Lung (tissue), 12 donors: Measurements from ENCODE around the gene RGS7. TPM values are rescaled to one million over a fixed set of nuclear protein-coding genes. Genes with fewer than 3 reads are reported as not detected.

Source experiments
- ATAC-seq: fragments of 200-7000 bp; cut with Tn5 transposase; one replicate; pipeline ENCODE4 v1.9.1; 2020; ENCODE audit warnings: moderate number of reproducible peaks; ENCODE audit not compliant: insufficient read depth, low FRiP score
- DNase-seq, 3 donors: peaks; one replicate each; pipeline ENCODE4 v3.0.0-alpha.2; 2013 to 2017
- H3K27ac ChIP-seq, 2 donors: one replicate each; pipeline ENCODE4 v1.5.1; 2013; ENCODE audit warnings: mild to moderate bottlenecking in 2 of 2, moderate library complexity in 2 of 2, control low read depth in 1 of 2, inconsistent platforms in 1 of 2, low read depth in 1 of 2, low read length in 1 of 2
- H3K27me3 ChIP-seq, 3 donors: one replicate each; pipeline ENCODE4 v1.5.1; 2013; ENCODE audit warnings: low read length in 2 of 3; ENCODE audit not compliant: control insufficient read depth in 3 of 3, insufficient read depth in 3 of 3
- H3K36me3 ChIP-seq, 4 donors: one replicate each; pipeline ENCODE4 v1.5.1; 2013; ENCODE audit warnings: low read length in 4 of 4, mild to moderate bottlenecking in 1 of 4, moderate library complexity in 1 of 4; ENCODE audit not compliant: control insufficient read depth in 4 of 4, insufficient read depth in 4 of 4
- H3K4me1 ChIP-seq, 5 donors: one replicate each; pipeline ENCODE4 v1.5.1; 2013; ENCODE audit warnings: low read length in 5 of 5, mild to moderate bottlenecking in 2 of 5, moderate library complexity in 1 of 5; ENCODE audit not compliant: control insufficient read depth in 5 of 5, insufficient read depth in 5 of 5
- H3K4me3 ChIP-seq: one replicate; pipeline ENCODE4 v1.5.1; 2013; ENCODE audit warnings: mild to moderate bottlenecking, control low read depth, moderate library complexity
- H3K9ac ChIP-seq, 2 donors: one replicate each; pipeline ENCODE4 v1.5.1; 2013; ENCODE audit warnings: low read length in 2 of 2, control low read depth in 1 of 2; ENCODE audit not compliant: insufficient read depth in 1 of 2
- H3K9me3 ChIP-seq, 4 donors: one replicate each; pipeline ENCODE4 v1.5.1; 2013; ENCODE audit warnings: low read length in 3 of 4, mild to moderate bottlenecking in 1 of 4, moderate library complexity in 1 of 4; ENCODE audit not compliant: control insufficient read depth in 4 of 4, insufficient read depth in 3 of 4
- WGBS, 2 donors: extraction: QIAGEN DNeasy Blood & Tissue Kit; methylation state at CpG; one replicate each; pipeline ENCODE4 v1.1.7; 2013; 5-methylcytosine and 5-hydroxymethylcytosine counted together
- polyA plus RNA-seq, 2 donors: library from polyadenylated mRNA; stranded (reverse); fragments of 200-250 nt; gene quantifications; one replicate each; pipeline ENCODE4 v1.2.1, GENCODE V29; 2013
- total RNA-seq, 2 donors: library from RNA; depleted of rRNA in 1 of 2; stranded (reverse); fragments of >200 nt in 1 of 2; gene quantifications; one replicate each; pipeline ENCODE4 v1.2.1, GENCODE V29; 2014 to 2021
- TF ChIP-seq, protein P1 (sequence below): IDR thresholded peaks from 2 replicates; pipeline ENCODE4 v1.5.1; 2012; ENCODE audit warnings: mild to moderate bottlenecking; ENCODE audit errors: control extremely low read depth, extremely low read depth
- donor health status: control.
- donor health status: control.
- donor health status: Bipolar disorder and iron deficiency.
- donor health status: healthy.
- donor health status: DM: yes; HTN: yes; CAD: no.

The RGS7 gene
- total and polyA plus RNA-seq, 4 donors = 0.06 to 0.25 (median 0.08) TPM; not detected in 1

DNA sequence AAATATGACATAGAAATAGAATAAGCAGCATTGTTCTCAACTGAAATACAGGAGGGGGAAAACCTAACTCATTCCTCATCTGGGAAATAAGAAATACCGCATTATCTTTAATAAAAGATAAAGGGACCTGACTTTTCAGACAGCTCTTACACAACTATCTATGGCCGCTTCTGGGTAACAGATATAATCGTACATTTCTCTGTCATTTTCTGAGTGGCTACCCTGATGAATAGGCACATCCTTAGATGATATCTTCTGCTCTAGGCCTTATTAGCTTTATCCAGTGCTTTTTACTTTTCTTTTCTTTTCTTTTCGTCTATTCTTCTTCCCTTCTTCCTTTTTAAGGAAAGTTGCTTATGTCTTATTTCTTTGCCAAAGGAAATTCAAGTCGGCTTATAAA lies 388.1 kb downstream of the RGS7 start:
- no peak overlapping the region for H3K27ac ChIP-seq
- 72 to 86% methylated on average over 5 of the region's 5 CpGs for WGBS, 2 donors
- H3K9ac ChIP-seq = no peak overlapping the region
- DNase-seq = no peak
- no peaks in the 10 kb centered on the region for H3K9me3 ChIP-seq
- no peak for ATAC-seq
- H3K4me3 ChIP-seq = no peak overlapping the region
- no peaks in the 10 kb centered on the region for H3K36me3 ChIP-seq
- no peaks in the 10 kb centered on the region for H3K4me1 ChIP-seq
- peaks cover 0 to 4% (median 0%) of the 10 kb centered on the region in 3 donors for H3K27me3 ChIP-seq
- TF ChIP-seq, protein P1, sequence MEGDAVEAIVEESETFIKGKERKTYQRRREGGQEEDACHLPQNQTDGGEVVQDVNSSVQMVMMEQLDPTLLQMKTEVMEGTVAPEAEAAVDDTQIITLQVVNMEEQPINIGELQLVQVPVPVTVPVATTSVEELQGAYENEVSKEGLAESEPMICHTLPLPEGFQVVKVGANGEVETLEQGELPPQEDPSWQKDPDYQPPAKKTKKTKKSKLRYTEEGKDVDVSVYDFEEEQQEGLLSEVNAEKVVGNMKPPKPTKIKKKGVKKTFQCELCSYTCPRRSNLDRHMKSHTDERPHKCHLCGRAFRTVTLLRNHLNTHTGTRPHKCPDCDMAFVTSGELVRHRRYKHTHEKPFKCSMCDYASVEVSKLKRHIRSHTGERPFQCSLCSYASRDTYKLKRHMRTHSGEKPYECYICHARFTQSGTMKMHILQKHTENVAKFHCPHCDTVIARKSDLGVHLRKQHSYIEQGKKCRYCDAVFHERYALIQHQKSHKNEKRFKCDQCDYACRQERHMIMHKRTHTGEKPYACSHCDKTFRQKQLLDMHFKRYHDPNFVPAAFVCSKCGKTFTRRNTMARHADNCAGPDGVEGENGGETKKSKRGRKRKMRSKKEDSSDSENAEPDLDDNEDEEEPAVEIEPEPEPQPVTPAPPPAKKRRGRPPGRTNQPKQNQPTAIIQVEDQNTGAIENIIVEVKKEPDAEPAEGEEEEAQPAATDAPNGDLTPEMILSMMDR = no peak

DNA sequence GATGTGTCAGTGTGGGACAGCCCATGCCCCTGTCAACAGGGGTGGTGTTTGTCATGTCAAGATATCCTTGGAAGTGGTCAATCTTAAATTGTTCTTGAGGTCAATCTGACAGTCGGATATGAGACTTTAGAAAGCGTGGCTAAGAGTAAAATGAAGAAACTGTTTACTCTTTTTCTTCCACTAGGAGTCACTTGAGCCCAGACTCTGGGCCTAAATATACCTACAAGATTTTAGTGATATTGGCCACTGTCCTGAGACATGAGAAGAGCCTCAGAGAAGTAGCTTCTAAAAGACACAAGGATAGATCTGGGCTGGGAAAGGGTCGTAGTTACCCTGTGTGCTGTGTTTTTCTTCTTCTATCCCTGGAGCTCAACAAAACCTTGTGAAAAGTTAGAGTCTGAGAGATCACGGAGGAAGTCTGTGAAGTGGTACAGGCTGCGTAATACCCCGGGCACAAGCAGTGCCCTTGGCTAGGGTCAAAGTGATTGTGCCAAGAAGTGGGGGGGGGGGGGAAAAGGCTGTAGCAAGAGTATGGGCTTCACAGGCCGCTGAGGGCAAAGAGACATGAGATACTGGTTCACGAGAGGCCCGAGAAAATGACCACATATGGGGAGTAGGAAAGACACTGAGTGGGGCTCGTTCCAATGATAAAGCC lies 389.8 kb downstream of the RGS7 start:
- no peak for ATAC-seq

DNA sequence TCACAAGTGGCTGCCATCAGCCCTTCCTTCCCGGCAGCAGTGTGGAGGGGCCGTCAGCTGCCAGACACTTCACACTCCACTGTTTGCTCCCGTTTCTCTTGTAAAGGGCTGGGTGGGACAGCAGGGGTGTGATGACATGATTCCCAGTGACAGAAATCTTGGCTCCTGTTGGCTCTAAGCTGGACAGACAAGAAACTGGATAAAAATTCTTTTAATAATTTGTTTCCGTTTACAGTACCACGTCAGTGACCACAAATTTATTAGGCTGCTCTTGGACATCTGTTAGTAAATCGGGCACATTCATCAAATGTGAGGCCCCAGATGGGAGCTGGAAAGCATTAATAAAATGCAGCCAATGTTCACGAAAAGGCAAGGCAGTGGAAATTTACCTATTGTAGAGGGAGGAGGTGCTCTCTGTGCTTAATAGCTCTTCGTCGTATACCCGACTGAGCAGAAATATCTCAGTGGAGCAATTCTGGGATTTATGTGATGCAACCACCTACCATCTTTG lies 391.4 kb downstream of the RGS7 start:
- 35 to 56% methylated on average over 10 of the region's 10 CpGs for WGBS, 2 donors
- Histone ChIP-seq H3K27me3 (peaks cover 0 to 4% (median 0%) of the 10 kb centered on the region in 3 donors), H3K9ac (no peak overlapping the region), H3K4me3 (no peak overlapping the region), H3K4me1 (no peaks in the 10 kb centered on the region), H3K36me3 (no peaks in the 10 kb centered on the region), H3K9me3 (no peaks in the 10 kb centered on the region), H3K27ac (no peak overlapping the region)
- ATAC-seq (no peak), DNase-seq (no peak)
- TF ChIP-seq, protein P1 = no peak

More for the DNA sequence above, 389.8 kb downstream of the RGS7 start:
- no peak overlapping the region for H3K27ac ChIP-seq
- no peak overlapping the region for H3K4me3 ChIP-seq
- DNase-seq = peak in 1 of 3 donors; percentile 2
- WGBS, 2 donors = 64 to 77% methylated on average over 10 of the region's 10 CpGs
- no peaks in the 10 kb centered on the region for H3K4me1 ChIP-seq
- H3K36me3 ChIP-seq = no peaks in the 10 kb centered on the region
- H3K9me3 ChIP-seq = no peaks in the 10 kb centered on the region
- no peak overlapping the region for H3K9ac ChIP-seq
- TF ChIP-seq, protein P1 = no peak
- H3K27me3 ChIP-seq = peaks cover 0 to 4% (median 0%) of the 10 kb centered on the region in 3 donors
